Psoas muscle (tissue), 8 donors: ENCODE results near the gene HTRA2. TPM values are rescaled to one million over a fixed set of nuclear protein-coding genes. Genes with fewer than 3 reads are reported as not detected.

Experiments used
- ATAC-seq, 4 donors: fragments of 200-7000 bp; cut with Tn5 transposase; one replicate each; pipeline ENCODE4 v1.9.1; 2020; ENCODE audit warnings: moderate library complexity in 3 of 4, mild to moderate bottlenecking in 2 of 4
- DNase-seq, 2 donors: peaks; one replicate each; pipeline ENCODE4 v3.0.0-alpha.2; 2020
- H3K27ac ChIP-seq: fragments of 200-600 bp; one replicate; pipeline ENCODE4 v1.8.0; 2022
- H3K27me3 ChIP-seq, 3 donors: fragments of 200-600 bp in 1 of 3; one replicate each; pipeline versions ENCODE4 v1.6.1 to v1.8.0; 2013 to 2022; ENCODE audit warnings: low read length in 2 of 3, mild to moderate bottlenecking in 2 of 3, moderate library complexity in 1 of 3; ENCODE audit not compliant: insufficient read depth in 3 of 3
- H3K36me3 ChIP-seq, 2 donors: fragments of 200-600 bp in 1 of 2; one replicate each; pipeline versions ENCODE4 v1.6.1 to v1.8.0; 2013 to 2022; ENCODE audit warnings: low read depth in 1 of 2, mild to moderate bottlenecking in 1 of 2, moderate library complexity in 1 of 2; ENCODE audit not compliant: insufficient read depth in 1 of 2
- H3K4me1 ChIP-seq: fragments of 200-600 bp; one replicate; pipeline ENCODE4 v1.8.0; 2022
- H3K4me3 ChIP-seq: fragments of 200-600 bp; one replicate; pipeline ENCODE4 v1.8.0; 2022; ENCODE audit warnings: mild to moderate bottlenecking
- H3K9me3 ChIP-seq: fragments of 200-600 bp; one replicate; pipeline ENCODE4 v1.8.0; 2022
- CTCF ChIP-seq: fragments of 200-600 bp; IDR thresholded peaks from one replicate; pipeline ENCODE4 v1.8.0; 2022; ENCODE audit warnings: antibody characterized with exemption
- WGBS, 3 donors: extraction: QIAGEN DNeasy Blood & Tissue Kit; methylation state at CpG; one replicate each; pipeline versions ENCODE4 v1.1.6 to v1.1.7; 2013; 5-methylcytosine and 5-hydroxymethylcytosine counted together
- intact Hi-C, 2 donors: fragments of 100-400 bp; cut with DNase I; formaldehyde crosslinking; loops; one replicate each; pipeline versions ENCODE4 v1.11.0 to v1.14.2; 2022
- polyA plus RNA-seq, 3 donors: library from polyadenylated mRNA; stranded (reverse); fragments of 200-250 nt; gene quantifications; one replicate each; pipeline ENCODE4 v1.2.3, GENCODE V29; 2013
- total RNA-seq, 4 donors: library from RNA; stranded (reverse); fragmentation: NEBNext Ultra II Directional in 2 of 4; extraction: Animal tissue kit (Norgen Biotek cat#: 25700) in 2 of 4; gene quantifications; one replicate each; pipeline versions ENCODE4 v1.2.1 to v1.2.4, GENCODE V29; 2021 to 2023
- donor health status: healthy with polysubstance abuse.
- donor health status: DM: no; HTN: no; CAD: no; lungs with moderate emphysema.
- donor health status: Bipolar disorder and iron deficiency.
- donor health status: healthy.
- donor health status: DM: yes; HTN: yes; CAD: no.
- donor health status: DM: no; HTN: no; CAD: no.
- donor health status: DM: no; HTN: no; CAD: no.
- donor health status: DM: yes; HTN: yes; CAD: no.

HTRA2 gene
- total and polyA plus RNA-seq, 7 donors = 23.0 to 54.4 (median 27.6) TPM

- H3K27me3 ChIP-seq = no peaks in the 10 kb centered on the region
- H3K36me3 ChIP-seq = peaks cover 11 to 51% of the 10 kb centered on the region in 2 donors
- intact Hi-C loops = loop anchor here (2.0 kb wide), 2 partner anchors 19 to 45 kb away; partner anchors contain the start of genes CCDC142 (in 2 of the 2) and TTC31 (in 2 of the 2)
- DNase-seq (no peak), ATAC-seq (no peak)
- WGBS, 3 donors = 90 to 91% (median 90%) methylated on average over 9 of the region's 9 CpGs
- no peaks in the 10 kb centered on the region for H3K9me3 ChIP-seq
- peaks cover 24% of the 10 kb centered on the region for H3K4me1 ChIP-seq
- no peak overlapping the region for H3K4me3 ChIP-seq
- no peak for TF ChIP-seq CTCF
- H3K27ac ChIP-seq = no peak overlapping the region
Observed at GRCh38 chr2:74527741-74528140, 2.0 kb upstream of the HTRA2 start.

- H3K36me3 ChIP-seq = peaks cover 13 to 61% of the 10 kb centered on the region in 2 donors
- WGBS, 3 donors = 14 to 16% (median 15%) methylated on average over 29 of the region's 29 CpGs
- intact Hi-C loops = loop anchor here (2.0 kb wide), 2 partner anchors 20 to 46 kb away; partner anchors contain the start of genes CCDC142 (in 2 of the 2) and TTC31 (in 2 of the 2)
- H3K4me3 ChIP-seq = peak overlapping the region; percentile 85
- H3K27me3 ChIP-seq = no peaks in the 10 kb centered on the region
- ATAC-seq (peak; percentile 23 to 43 (median 28)), DNase-seq (no peak)
- H3K9me3 ChIP-seq = no peaks in the 10 kb centered on the region
- H3K4me1 ChIP-seq = peaks cover 24% of the 10 kb centered on the region
- no peak for TF ChIP-seq CTCF
- H3K27ac ChIP-seq = peak overlapping the region; percentile 93
Observed at GRCh38 chr2:74528600-74529356, 955 bp upstream of the HTRA2 start.

- ATAC-seq (peak; percentile 4 to 29 (median 18)), DNase-seq (peak in 1 of 2 donors; percentile 70)
- peaks cover 13 to 61% of the 10 kb centered on the region in 2 donors for H3K36me3 ChIP-seq
- peak overlapping the region; percentile 93 for H3K27ac ChIP-seq
- peaks cover 24% of the 10 kb centered on the region for H3K4me1 ChIP-seq
- H3K9me3 ChIP-seq = no peaks in the 10 kb centered on the region
- peak overlapping the region; percentile 85 for H3K4me3 ChIP-seq
- no peaks in the 10 kb centered on the region for H3K27me3 ChIP-seq
- no peak for TF ChIP-seq CTCF
- 2 to 3% (median 3%) methylated on average over 54 of the region's 54 CpGs for WGBS, 3 donors
- intact Hi-C loops = loop anchor here in 1 of 2 donors (2.0 to 5.0 kb wide), 2 partner anchors 76 to 1097 kb away; partner anchors contain the start of gene INO80B
Observed at GRCh38 chr2:74530239-74531187, 780 bp downstream of the HTRA2 start.

- H3K27ac ChIP-seq = no peak overlapping the region
Observed at GRCh38 chr2:74531666-74532065, 1.9 kb downstream of the HTRA2 start.

More at GRCh38 chr2:74531666-74532065, 1.9 kb downstream of the HTRA2 start:
- TF ChIP-seq CTCF = no peak
- DNase-seq = no peak
- ATAC-seq = no peak
- Histone ChIP-seq H3K9me3 (no peaks in the 10 kb centered on the region), H3K27me3 (no peaks in the 10 kb centered on the region), H3K4me3 (no peak overlapping the region), H3K36me3 (peaks cover 6 to 50% of the 10 kb centered on the region in 2 donors), H3K4me1 (peaks cover 24% of the 10 kb centered on the region)
- 82 to 85% (median 83%) methylated on average over 7 of the region's 7 CpGs for WGBS, 3 donors
- intact Hi-C loops = loop anchor here in 1 of 2 donors (2.0 to 5.0 kb wide), 2 partner anchors 77 to 1096 kb away; partner anchors contain the start of gene INO80B
